Measurements from ENCODE around the gene WASL. TPM values are rescaled to one million over a fixed set of nuclear protein-coding genes. Genes with fewer than 3 reads are reported as not detected.
"Not testable (repeated sequence)": the region's sequence is repeated elsewhere in the genome, so short reads cannot be mapped to it uniquely, and the experiment has no call there.

The WASL gene
- total and polyA plus RNA-seq, 9 donors = 11.4 to 39.4 (median 30.2) TPM

DNA sequence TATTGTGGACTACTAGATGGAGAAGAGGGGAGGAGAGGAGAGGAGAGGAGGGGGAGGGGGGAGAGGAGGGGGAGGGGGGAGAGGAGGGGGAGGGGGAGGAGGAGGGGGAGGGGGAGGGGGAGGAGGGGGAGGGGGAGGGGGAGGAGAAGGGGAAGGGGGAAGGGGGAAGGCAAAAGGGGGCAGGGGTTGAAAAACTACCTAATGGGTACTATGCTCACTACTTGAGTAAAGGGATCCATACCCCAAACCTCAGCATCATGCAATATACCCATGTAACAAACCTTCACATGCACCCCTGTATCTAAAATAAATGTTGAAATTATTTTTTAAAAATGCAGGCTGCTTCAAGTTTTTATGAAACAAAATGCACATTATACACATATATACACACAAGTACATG lies 108.2 kb downstream of the WASL start:
- DNase-seq = no peak
- H3K27me3 ChIP-seq (ENCODE audit: control insufficient read depth, insufficient read depth, low read length) = no peaks in the 10 kb centered on the region
- H3K9me3 ChIP-seq (replicated peaks; ENCODE audit: control insufficient read depth, low read depth, low read length) = no peaks in the 10 kb centered on the region
- no peak overlapping the region for H3K4me3 ChIP-seq (ENCODE audit: low read length)
- no peak overlapping the region for H3K27ac ChIP-seq (ENCODE audit: low read length)
- no peaks in the 10 kb centered on the region for H3K36me3 ChIP-seq (ENCODE audit: control insufficient read depth, insufficient read depth, low read length)
- peaks cover 13% of the 10 kb centered on the region for H3K4me1 ChIP-seq (ENCODE audit: control insufficient read depth, insufficient read depth, low read length)

DNA sequence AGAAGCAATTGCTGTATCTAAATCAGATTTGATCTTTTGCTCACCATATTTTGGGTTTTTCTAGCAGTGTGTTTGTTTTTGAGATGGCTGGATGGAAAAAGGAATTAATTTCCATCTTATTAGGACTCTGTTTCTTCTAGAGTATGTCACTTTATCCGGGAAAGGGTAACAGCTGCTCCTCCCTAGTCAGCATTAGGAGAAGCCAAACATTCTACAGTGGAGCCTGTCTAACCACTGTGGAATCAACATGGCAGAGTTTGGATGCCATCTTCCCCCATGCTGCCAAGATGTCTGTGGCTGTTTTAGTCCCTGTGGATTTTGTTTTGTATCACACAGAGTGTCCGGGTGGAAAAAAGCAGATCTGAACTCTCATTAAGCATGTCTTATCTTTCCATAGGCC lies 109.2 kb downstream of the WASL start:
- H3K27me3 ChIP-seq (ENCODE audit: control insufficient read depth, insufficient read depth, low read length) = no peaks in the 10 kb centered on the region
- peaks cover 11% of the 10 kb centered on the region for H3K4me1 ChIP-seq (ENCODE audit: control insufficient read depth, insufficient read depth, low read length)
- H3K27ac ChIP-seq (ENCODE audit: low read length) = no peak overlapping the region
- H3K9me3 ChIP-seq (replicated peaks; ENCODE audit: control insufficient read depth, low read depth, low read length) = no peaks in the 10 kb centered on the region
- no peak overlapping the region for H3K4me3 ChIP-seq (ENCODE audit: low read length)
- no peaks in the 10 kb centered on the region for H3K36me3 ChIP-seq (ENCODE audit: control insufficient read depth, insufficient read depth, low read length)
- WGBS (ENCODE audit: insufficient coverage) = no CpG with 5 or more reads among the region's 2 CpGs
- peak; percentile 19 for DNase-seq

DNA sequence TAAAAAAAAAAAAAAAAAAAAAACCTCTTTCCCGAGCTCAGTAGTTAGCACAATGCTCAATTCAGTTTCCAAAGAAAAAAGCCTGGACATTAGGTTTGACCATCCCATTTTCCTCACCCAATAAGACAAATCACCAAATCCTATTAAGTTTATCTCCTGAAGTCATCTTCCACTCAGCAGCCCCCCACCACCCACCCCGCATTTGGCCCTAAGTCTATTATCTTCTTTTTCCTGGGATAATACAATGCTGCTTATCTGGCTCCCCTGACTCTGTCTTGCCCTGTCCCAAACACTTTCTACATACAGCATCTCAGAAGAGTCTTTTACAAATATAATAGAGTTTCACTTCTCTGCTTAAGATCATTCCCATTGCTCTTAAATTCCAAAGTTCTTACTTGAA lies 110.9 kb downstream of the WASL start:
- DNase-seq = no peak
- Histone ChIP-seq H3K27ac (ENCODE audit: low read length) (no peak overlapping the region), H3K9me3 (replicated peaks; ENCODE audit: control insufficient read depth, low read depth, low read length) (no peaks in the 10 kb centered on the region), H3K4me3 (ENCODE audit: low read length) (no peak overlapping the region), H3K36me3 (ENCODE audit: control insufficient read depth, insufficient read depth, low read length) (no peaks in the 10 kb centered on the region), H3K27me3 (ENCODE audit: control insufficient read depth, insufficient read depth, low read length) (no peaks in the 10 kb centered on the region), H3K4me1 (ENCODE audit: control insufficient read depth, insufficient read depth, low read length) (no peaks in the 10 kb centered on the region)
- WGBS (ENCODE audit: insufficient coverage) = 100% methylated on average over 1 of the region's 2 CpGs

DNA sequence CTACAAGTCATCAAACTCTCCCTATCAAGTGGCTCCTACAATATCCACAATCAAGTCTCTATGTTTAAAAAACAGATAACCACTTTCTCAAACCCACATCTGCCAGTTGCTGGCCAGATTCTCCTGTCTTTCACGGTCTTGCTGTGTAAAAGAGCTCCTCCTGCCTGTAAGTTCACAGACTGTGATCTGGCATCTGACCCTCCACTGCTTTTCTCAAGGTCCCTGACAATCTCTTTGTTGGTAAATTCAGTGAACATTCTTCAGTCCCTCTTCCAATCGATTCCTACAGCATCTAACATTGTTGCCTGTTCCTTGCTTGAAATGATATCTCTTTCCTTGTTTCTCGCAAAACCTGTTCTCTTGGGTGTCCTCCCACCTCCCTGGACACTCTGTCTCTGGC lies 111.6 kb downstream of the WASL start:
- H3K9me3 ChIP-seq (replicated peaks; ENCODE audit: control insufficient read depth, low read depth, low read length) = no peaks in the 10 kb centered on the region
- WGBS (ENCODE audit: insufficient coverage) = 36% methylated on average over 3 of the region's 3 CpGs
- no peaks in the 10 kb centered on the region for H3K36me3 ChIP-seq (ENCODE audit: control insufficient read depth, insufficient read depth, low read length)
- no peak overlapping the region for H3K4me3 ChIP-seq (ENCODE audit: low read length)
- no peak for DNase-seq
- H3K27me3 ChIP-seq (ENCODE audit: control insufficient read depth, insufficient read depth, low read length) = no peaks in the 10 kb centered on the region
- H3K27ac ChIP-seq (ENCODE audit: low read length) = no peak overlapping the region
- no peaks in the 10 kb centered on the region for H3K4me1 ChIP-seq (ENCODE audit: control insufficient read depth, insufficient read depth, low read length)

DNA sequence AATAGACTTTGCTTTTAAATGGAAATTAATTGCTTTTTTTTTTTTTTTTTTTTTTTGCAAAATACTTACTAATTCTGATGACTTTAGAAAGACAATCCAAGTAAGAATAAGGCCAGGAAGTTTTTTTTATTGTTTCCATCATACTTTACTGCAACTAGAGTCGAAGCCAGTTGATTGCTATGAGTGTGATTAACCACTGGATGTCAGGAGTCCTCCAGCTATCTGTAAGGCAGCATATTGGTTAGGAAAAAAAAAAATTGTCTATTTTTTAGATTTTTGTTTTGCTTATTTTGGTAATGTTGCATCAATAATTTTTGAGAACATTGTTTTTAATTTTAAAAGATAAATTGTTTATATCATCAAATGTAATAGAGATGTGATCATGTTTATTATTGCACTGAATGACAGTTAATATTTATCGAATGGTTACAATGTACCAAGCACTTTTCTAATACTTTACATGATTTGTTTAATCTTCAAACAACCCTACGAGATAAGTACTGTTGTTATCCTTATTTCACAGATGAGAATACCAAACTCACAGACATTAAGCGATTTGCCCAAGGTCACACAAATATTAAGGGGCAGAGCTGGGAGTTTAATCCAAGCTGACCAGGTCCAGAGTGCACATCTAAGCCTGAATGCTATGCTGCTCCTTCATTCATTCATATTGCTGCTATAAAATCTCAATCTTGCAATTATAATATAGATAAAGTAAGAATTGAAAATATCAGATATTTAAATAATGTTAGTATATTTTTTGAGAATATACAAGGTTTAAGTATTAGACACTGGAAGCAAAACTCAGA lies 113.0 kb downstream of the WASL start:
- Histone ChIP-seq H3K27ac (ENCODE audit: low read length) (no peak overlapping the region), H3K4me3 (ENCODE audit: low read length) (no peak overlapping the region), H3K4me1 (ENCODE audit: control insufficient read depth, insufficient read depth, low read length) (no peaks in the 10 kb centered on the region), H3K9me3 (replicated peaks; ENCODE audit: control insufficient read depth, low read depth, low read length) (no peaks in the 10 kb centered on the region), H3K27me3 (ENCODE audit: control insufficient read depth, insufficient read depth, low read length) (no peaks in the 10 kb centered on the region), H3K36me3 (ENCODE audit: control insufficient read depth, insufficient read depth, low read length) (no peaks in the 10 kb centered on the region)
- 0% methylated on average over 1 of the region's 4 CpGs for WGBS (ENCODE audit: insufficient coverage)
- peak; percentile 49 for DNase-seq

DNA sequence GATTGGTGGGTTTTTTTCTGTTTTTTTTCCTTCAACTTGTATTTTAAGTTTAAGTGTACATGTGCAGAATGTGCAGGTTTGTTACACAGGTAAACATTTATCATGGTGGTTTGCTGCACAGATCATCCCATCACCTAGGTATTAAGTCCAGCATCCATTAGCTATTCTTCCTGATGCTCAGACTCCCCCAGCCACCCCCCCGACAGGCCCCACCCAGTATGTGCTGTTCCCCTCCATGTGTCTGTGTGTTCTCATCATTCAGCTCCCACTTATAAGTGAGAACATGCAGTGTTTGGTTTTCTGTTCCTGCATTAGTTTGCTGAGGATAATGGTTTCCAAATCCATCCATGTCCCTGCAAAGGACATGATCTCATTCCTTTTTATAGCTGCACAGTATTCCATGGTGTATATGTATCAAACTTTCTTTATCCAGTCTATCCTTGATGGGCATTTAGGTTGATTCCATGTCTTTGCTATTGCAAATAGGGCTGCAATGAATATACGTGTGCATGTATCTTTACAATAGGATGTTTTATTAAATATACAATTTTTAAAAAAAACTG lies 114.7 kb downstream of the WASL start:
- H3K9me3 ChIP-seq (replicated peaks; ENCODE audit: control insufficient read depth, low read depth, low read length); H3K27me3 ChIP-seq (ENCODE audit: control insufficient read depth, insufficient read depth, low read length); DNase-seq; H3K36me3 ChIP-seq (ENCODE audit: control insufficient read depth, insufficient read depth, low read length); H3K27ac ChIP-seq (ENCODE audit: low read length); H3K4me3 ChIP-seq (ENCODE audit: low read length); H3K4me1 ChIP-seq (ENCODE audit: control insufficient read depth, insufficient read depth, low read length): not testable (repeated sequence)
- WGBS (ENCODE audit: insufficient coverage) = no CpG with 5 or more reads among the region's 2 CpGs

DNA sequence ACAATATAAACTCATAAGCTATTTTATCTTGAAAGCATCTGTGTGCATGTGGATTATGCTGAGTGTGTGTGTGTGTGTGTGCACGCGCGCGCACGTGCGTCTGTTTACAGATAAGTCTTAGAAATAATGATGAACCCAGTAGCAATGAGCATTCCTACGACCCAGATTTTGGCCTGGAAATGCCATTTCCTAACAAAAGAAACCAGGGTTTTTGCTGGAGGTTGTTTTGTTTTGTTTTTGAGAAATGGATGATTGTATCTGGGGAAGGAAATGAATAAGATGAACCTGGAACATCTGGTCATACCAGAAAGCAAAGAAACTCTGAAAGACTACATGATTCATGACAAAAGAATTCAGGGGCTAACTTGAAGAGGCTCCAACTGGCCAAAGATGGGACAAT lies 115.2 kb downstream of the WASL start:
- no peaks in the 10 kb centered on the region for H3K4me1 ChIP-seq (ENCODE audit: control insufficient read depth, insufficient read depth, low read length)
- no peak overlapping the region for H3K27ac ChIP-seq (ENCODE audit: low read length)
- H3K4me3 ChIP-seq (ENCODE audit: low read length) = no peak overlapping the region
- H3K9me3 ChIP-seq (replicated peaks; ENCODE audit: control insufficient read depth, low read depth, low read length) = no peaks in the 10 kb centered on the region
- WGBS (ENCODE audit: insufficient coverage) = no CpG with 5 or more reads among the region's 7 CpGs
- no peaks in the 10 kb centered on the region for H3K27me3 ChIP-seq (ENCODE audit: control insufficient read depth, insufficient read depth, low read length)
- H3K36me3 ChIP-seq (ENCODE audit: control insufficient read depth, insufficient read depth, low read length) = no peaks in the 10 kb centered on the region
- no peak for DNase-seq

DNA sequence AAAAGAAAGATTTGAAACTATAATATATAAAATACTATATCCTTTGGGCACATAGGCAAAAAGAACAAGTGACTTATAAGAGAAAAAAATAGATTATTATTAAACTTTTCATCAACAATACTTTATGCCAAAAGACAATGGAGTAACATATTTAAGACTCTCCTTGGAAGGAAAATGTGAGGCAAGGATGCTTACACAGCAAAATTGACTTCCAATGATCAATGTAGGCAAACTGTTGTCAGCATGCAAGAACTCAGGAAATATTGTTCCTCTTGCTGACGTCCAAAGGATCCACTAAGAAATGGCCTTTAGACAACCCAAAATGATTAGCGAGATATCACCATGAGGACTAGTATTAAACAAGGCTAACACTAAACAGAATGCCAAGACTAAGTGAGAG lies 116.0 kb downstream of the WASL start:
- Histone ChIP-seq H3K27ac (ENCODE audit: low read length) (no peak overlapping the region), H3K9me3 (replicated peaks; ENCODE audit: control insufficient read depth, low read depth, low read length) (no peaks in the 10 kb centered on the region), H3K36me3 (ENCODE audit: control insufficient read depth, insufficient read depth, low read length) (no peaks in the 10 kb centered on the region), H3K27me3 (ENCODE audit: control insufficient read depth, insufficient read depth, low read length) (no peaks in the 10 kb centered on the region), H3K4me3 (ENCODE audit: low read length) (no peak overlapping the region), H3K4me1 (ENCODE audit: control insufficient read depth, insufficient read depth, low read length) (no peaks in the 10 kb centered on the region)
- WGBS (ENCODE audit: insufficient coverage) = no CpG with 5 or more reads among the region's 2 CpGs
- no peak for DNase-seq

Other genes with a start within 250 kb of the WASL start
- 0.84 TPM for gene IQUB, start 214.4 kb downstream of the WASL start, total RNA-seq
- under 1 TPM; 0.16 to 0.47 (median 0.28) TPM for gene IQUB, start 214.4 kb downstream of the WASL start, polyA plus RNA-seq (ENCODE audit: insufficient read depth in 1 of 8, insufficient read length in 8 of 8, low replicate concordance in 1 of 8)
- 90.5 TPM for gene NDUFA5, start 191.2 kb downstream of the WASL start, total RNA-seq
- gene NDUFA5, start 191.2 kb downstream of the WASL start, polyA plus RNA-seq (ENCODE audit: insufficient read depth in 1 of 8, insufficient read length in 8 of 8, low replicate concordance in 1 of 8) = 100 to 1,000 TPM; 110 to 135 (median 115) TPM
- 4.6 TPM for gene ASB15, start 147.2 kb downstream of the WASL start, total RNA-seq
- gene ASB15, start 147.2 kb downstream of the WASL start, polyA plus RNA-seq (ENCODE audit: insufficient read depth in 1 of 8, insufficient read length in 8 of 8, low replicate concordance in 1 of 8) = 1 to 10 TPM; 3.0 to 7.1 (median 4.2) TPM
- gene LMOD2, start 93.1 kb downstream of the WASL start, total RNA-seq = 86.1 TPM
- gene LMOD2, start 93.1 kb downstream of the WASL start, polyA plus RNA-seq (ENCODE audit: insufficient read depth in 1 of 8, insufficient read length in 8 of 8, low replicate concordance in 1 of 8) = 100 to 1,000 TPM in 6 of 8 donors, 10 to 100 TPM in 2; 58.8 to 277 (median 144) TPM
- 0.09 TPM for gene HYAL4, start 96.2 kb upstream of the WASL start, total RNA-seq
- gene HYAL4, start 96.2 kb upstream of the WASL start, polyA plus RNA-seq (ENCODE audit: insufficient read depth in 1 of 8, insufficient read length in 8 of 8, low replicate concordance in 1 of 8) = under 1 TPM in 2 of 8 donors, not detected in 6; 0.05 to 0.08 TPM
- gene SPAM1, start 176.2 kb upstream of the WASL start, total RNA-seq = not detected
- not detected for gene SPAM1, start 176.2 kb upstream of the WASL start, polyA plus RNA-seq (ENCODE audit: insufficient read depth in 1 of 8, insufficient read length in 8 of 8, low replicate concordance in 1 of 8)